GM11168 (cell line): ENCODE data around the gene NPAS3.

Experiments
- in situ Hi-C: fragments of 300-500 bp; cut with MboI; formaldehyde crosslinking; loops from one replicate; pipeline ENCODE4 v1.12.0; 2022; ENCODE audit warnings: low sequenced_read_pairs; ENCODE audit not compliant: unreplicated experiment

Gene NPAS3

GRCh38 chr14:33709283-33709682, 770.6 kb downstream of the NPAS3 start:
- in situ Hi-C loops: no loop called here

- in situ Hi-C loops: no loop called here
Observed at GRCh38 chr14:33709711-33710110, 771.0 kb downstream of the NPAS3 start.

DNA sequence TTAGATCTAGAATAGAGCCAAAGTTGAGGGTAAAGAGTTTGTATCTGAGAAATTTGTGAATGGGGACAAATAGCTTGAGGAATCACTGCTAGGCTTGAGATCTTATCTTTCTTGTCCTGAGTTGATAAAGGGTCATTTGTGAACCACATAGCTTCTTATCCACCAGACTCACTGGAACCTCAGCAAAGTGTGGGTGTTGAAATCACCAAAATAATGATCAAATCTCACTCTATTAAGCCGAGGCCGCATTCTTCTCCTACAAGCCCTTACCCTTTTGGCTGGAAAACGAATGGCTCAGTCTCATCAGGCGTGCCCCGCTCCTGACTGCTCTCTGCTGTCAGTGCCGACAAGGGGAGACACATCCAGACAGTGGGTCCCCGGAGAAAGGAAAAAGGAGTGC, 771.6 kb downstream of the NPAS3 start:
- in situ Hi-C loops: no loop called here

GRCh38 chr14:33711194-33711593, 772.5 kb downstream of the NPAS3 start:
- in situ Hi-C loops: no loop called here

GRCh38 chr14:33711811-33712216, 773.1 kb downstream of the NPAS3 start:
- in situ Hi-C loops: no loop called here

GRCh38 chr14:33714527-33715226, 776.0 kb downstream of the NPAS3 start:
- in situ Hi-C loops: no loop called here

DNA sequence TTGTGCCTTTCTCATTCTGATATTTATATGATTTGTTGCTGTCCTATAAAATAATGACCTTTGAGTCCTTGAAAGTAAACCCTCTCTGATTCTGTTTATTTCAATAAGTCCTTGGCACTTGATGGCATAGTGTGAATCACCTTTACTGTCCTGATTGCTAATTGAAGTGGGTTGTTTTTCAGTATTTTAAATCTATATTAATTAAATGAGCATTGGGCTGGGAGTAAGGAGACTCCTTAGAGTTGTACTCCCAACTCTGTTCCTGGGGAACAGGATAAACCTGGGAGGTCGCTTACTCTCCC, 776.5 kb downstream of the NPAS3 start:
- in situ Hi-C loops: no loop called here

DNA sequence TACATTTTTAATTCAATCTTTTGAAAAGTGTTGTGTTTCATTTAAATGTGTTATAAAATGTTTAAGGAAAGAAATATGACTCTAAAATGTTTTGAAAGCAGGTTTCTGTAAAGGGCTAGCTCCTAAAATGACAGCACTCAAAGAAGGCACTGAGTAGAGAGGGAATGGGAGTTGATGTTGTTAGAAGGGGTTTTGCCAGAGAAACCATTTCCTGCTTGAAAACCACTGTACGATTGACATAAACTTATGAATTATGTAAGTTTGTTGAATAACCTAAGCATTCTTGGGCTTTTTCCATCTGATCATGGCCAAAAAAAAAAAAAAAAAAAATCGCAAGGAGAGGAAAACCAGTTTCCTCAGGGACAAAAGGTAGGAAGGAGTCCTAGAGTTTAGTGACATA, 778.2 kb downstream of the NPAS3 start:
- in situ Hi-C loops: no loop called here

GRCh38 chr14:33717866-33718265, 779.2 kb downstream of the NPAS3 start:
- in situ Hi-C loops: no loop called here

DNA sequence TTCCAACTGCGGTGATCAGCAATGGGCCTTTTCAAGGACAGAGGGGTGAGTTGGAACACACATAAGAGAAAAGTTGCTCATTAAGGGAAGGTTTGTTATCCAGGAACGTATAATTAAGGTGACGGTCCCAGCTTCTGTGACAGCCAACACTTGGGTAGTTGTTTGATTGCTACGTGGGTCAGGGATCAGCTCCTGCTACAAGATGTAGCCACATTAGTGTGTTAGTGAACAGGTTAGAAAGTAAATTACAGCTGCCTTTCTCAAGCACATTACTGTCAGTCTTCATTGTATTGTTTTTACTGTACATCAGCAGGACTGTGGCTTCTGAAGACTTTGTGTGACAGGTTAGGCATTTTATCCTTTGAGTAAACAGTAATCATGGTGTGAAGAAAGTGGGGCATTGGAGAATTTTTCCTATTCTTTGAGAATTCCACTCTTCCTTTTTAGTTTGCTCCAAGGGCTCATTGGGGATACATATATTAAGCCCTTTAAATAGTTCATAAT, 781.7 kb downstream of the NPAS3 start:
- in situ Hi-C loops: no loop called here

- in situ Hi-C loops: no loop called here
Observed at GRCh38 chr14:33726685-33727084, 788.0 kb downstream of the NPAS3 start.

GRCh38 chr14:33727606-33728005, 788.9 kb downstream of the NPAS3 start:
- in situ Hi-C loops: no loop called here

DNA sequence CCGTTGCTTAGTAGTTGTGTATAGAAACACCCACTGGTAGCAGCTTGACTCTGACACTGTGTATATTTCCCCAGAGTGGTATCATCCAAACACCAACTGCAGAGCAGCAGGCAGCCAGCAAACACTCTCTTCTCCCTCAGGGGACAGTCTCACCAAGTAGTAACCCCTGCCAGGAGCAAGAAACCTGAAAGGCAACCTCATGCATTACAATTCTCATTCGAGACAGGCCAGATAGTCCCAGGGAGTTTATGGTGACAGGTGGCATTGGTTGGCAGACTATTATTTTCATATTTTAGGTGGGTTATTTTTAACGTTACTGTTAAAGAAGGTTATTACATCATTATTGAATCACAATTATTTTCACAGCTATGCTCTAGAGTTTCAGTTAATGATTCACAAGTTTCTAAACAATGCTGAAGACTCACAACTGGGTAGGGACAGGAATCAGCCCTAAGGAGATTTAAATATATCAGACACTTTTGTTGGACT, 789.4 kb downstream of the NPAS3 start:
- in situ Hi-C loops: no loop called here

DNA sequence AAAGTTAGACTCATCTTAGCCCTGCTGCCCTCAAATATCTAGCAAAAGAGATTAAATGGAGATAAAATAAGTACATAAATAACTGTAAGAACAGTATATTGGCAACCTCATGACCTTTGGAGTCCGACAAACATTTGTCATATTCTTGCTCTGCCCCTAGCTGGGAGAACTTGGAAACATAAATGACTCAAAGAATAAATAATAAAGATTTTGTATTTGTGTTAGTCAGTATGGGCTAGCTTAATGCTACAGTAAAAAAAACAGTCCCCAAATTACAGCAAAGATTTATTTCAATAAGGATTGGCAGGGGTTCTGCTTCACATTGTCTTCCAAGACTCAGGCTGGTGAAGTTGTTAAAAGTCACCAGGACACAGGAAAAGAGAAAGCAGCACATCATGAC, 791.5 kb downstream of the NPAS3 start:
- in situ Hi-C loops: no loop called here

GRCh38 chr14:33732175-33732574, 793.5 kb downstream of the NPAS3 start:
- in situ Hi-C loops: no loop called here

DNA sequence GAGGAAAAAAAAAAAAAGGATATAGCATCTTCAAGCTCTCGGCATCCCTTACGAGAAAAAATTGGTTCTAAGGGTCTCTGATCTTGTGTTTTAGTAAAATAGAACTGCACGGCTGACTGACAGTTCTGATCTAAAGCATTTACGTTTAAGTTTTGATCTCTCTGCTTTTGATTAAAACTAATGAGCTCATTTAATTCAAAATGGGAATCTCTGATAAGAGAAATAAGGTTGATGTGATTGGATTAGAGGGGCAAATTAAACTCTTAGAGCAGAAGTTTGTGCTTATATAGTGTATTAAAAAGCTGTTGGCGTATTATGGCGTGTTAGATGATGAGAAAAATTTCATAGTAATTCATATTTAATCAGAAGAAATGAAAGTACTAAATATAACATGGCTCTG, 794.6 kb downstream of the NPAS3 start:
- in situ Hi-C loops: no loop called here

DNA sequence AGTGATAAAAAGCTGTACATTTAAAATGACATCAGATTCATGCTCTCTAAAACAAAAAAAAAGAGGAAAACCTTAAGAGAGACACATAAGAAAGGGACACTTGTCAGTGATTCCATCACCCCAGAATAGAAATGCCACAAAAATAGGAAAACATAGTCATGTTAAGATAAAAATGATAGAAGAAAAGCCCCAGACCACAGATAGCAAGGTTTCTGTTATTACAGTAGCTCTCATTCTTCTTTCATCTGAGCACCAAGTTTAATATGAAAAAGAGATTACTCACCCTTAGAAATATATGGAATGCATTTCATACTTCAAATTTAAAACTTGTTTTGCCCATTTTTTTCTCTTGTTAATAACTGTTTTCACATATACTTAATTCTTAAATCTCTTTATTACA, 795.0 kb downstream of the NPAS3 start:
- in situ Hi-C loops: no loop called here

- in situ Hi-C loops: no loop called here
Observed at GRCh38 chr14:33734387-33734786, 795.7 kb downstream of the NPAS3 start.

GRCh38 chr14:33736299-33736825, 797.7 kb downstream of the NPAS3 start:
- in situ Hi-C loops: no loop called here

- in situ Hi-C loops: no loop called here
Observed at GRCh38 chr14:33736979-33737378, 798.3 kb downstream of the NPAS3 start.

DNA sequence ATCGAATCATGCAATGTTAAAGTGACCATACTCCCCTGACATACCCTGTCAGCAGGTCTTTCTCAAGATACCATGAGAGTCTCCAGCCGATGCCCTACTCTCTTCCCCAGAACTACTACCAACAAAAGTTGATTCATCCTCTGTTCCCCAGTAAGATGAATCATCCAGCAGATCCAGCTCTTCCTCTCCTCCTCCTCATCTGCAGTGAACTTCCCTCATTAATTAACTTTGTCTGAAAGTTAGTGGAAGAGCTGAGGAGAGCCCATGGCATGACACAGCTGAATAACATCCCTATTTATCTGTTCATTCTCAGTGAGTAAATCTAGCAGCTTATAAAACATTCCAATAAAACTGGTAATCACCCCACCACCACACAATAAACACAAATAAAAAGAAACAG, 798.8 kb downstream of the NPAS3 start:
- in situ Hi-C loops: no loop called here

GRCh38 chr14:33738029-33738428, 799.4 kb downstream of the NPAS3 start:
- in situ Hi-C loops: no loop called here
